Neural progenitor cell (in vitro differentiated cells): Measurements from ENCODE around the gene NOMO2. TPM values are rescaled to one million over a fixed set of nuclear protein-coding genes. Genes with fewer than 3 reads are reported as not detected.
"Not testable (repeated sequence)": the region's sequence is repeated elsewhere in the genome, so short reads cannot be mapped to it uniquely, and the experiment has no call there.

Experiments
- DNase-seq: peaks from one replicate; pipeline ENCODE4 v3.0.0-alpha.2; 2016; ENCODE audit warnings: low spot score
- H2AFZ ChIP-seq: fragments of 200-600 bp; sonication (generic); replicated peaks from 2 replicates; pipeline ENCODE4 v1.6.1; 2016; ENCODE audit warnings: antibody characterized with exemption
- H3F3A ChIP-seq: fragments of 200-600 bp; sonication (generic); 2 replicates; pipeline ENCODE4 v1.6.1; 2016; ENCODE audit warnings: antibody characterized with exemption, low read depth
- H3K27ac ChIP-seq: fragments of 200-600 bp; sonication (generic); 2 replicates; pipeline ENCODE4 v1.5.1; 2016; ENCODE audit warnings: mild to moderate bottlenecking
- H3K27me3 ChIP-seq: fragments of 200-600 bp; sonication (generic); 2 replicates; pipeline ENCODE4 v1.6.1; 2016; ENCODE audit warnings: mild to moderate bottlenecking, moderate library complexity
- H3K36me3 ChIP-seq: fragments of 200-600 bp; sonication (generic); 2 replicates; pipeline ENCODE4 v1.5.1; 2016
- H3K4me1 ChIP-seq: fragments of 200-600 bp; sonication (generic); 2 replicates; pipeline ENCODE4 v1.6.1; 2016; ENCODE audit warnings: mixed run types
- H3K4me2 ChIP-seq: fragments of 200-600 bp; sonication (generic); 2 replicates; pipeline ENCODE4 v1.6.1; 2016
- H3K4me3 ChIP-seq: fragments of 200-600 bp; sonication (generic); 2 replicates; pipeline ENCODE4 v1.5.1; 2016
- H3K79me2 ChIP-seq: fragments of 200-600 bp; sonication (generic); 2 replicates; pipeline ENCODE4 v1.6.1; 2016; ENCODE audit warnings: low read depth
- H3K9ac ChIP-seq: fragments of 200-600 bp; sonication (generic); 2 replicates; pipeline ENCODE4 v1.6.1; 2016
- H3K9me3 ChIP-seq: fragments of 200-600 bp; sonication (generic); 2 replicates; pipeline ENCODE4 v1.5.1; 2016; ENCODE audit warnings: low read depth
- H4K20me1 ChIP-seq: fragments of 200-600 bp; sonication (generic); 2 replicates; pipeline ENCODE4 v1.6.1; 2016; ENCODE audit warnings: low read depth
- H3K27ac Mint-ChIP-seq: 3 replicates; pipeline ENCODE4 v1.8.0; 2021; ENCODE audit warnings: mixed read lengths
- H3K27me3 Mint-ChIP-seq: 2 replicates; pipeline ENCODE4 v1.8.0; 2022; ENCODE audit warnings: low read depth, mild to moderate bottlenecking, inconsistent platforms, moderate library complexity, mixed read lengths; ENCODE audit not compliant: insufficient read depth
- H3K36me3 Mint-ChIP-seq: 3 replicates; pipeline ENCODE4 v1.8.0; 2021; ENCODE audit warnings: mixed read lengths
- H3K4me1 Mint-ChIP-seq: 3 replicates; pipeline ENCODE4 v1.8.0; 2021; ENCODE audit warnings: mixed read lengths
- H3K4me3 Mint-ChIP-seq: 3 replicates; pipeline ENCODE4 v1.8.0; 2021; ENCODE audit warnings: mild to moderate bottlenecking, moderate library complexity, mixed read lengths
- H3K9me3 Mint-ChIP-seq: 3 replicates; pipeline ENCODE4 v1.8.0; 2020; ENCODE audit warnings: mixed read lengths
- CTCF ChIP-seq: fragments of 200-600 bp; sonication (generic); IDR thresholded peaks from 2 replicates; pipeline ENCODE4 v1.5.1; 2017; ENCODE audit warnings: antibody characterized with exemption, mild to moderate bottlenecking
- EZH2 ChIP-seq: fragments of 200-600 bp; sonication (generic); IDR thresholded peaks from 2 replicates; pipeline ENCODE4 v1.6.1; 2017; ENCODE audit warnings: antibody characterized with exemption, mild to moderate bottlenecking, moderate library complexity
- EZH2phosphoT487 ChIP-seq: fragments of 200-600 bp; sonication (generic); IDR thresholded peaks from 2 replicates; pipeline ENCODE4 v1.6.1; 2017; ENCODE audit warnings: antibody characterized with exemption
- total RNA-seq: library from RNA; depleted of rRNA; stranded (reverse); fragments of >200 nt; gene quantifications from 2 replicates; pipeline ENCODE4 v1.2.3, GENCODE V29; 2015; ENCODE audit warnings: low replicate concordance

Gene NOMO2
- total RNA-seq, 1 donor from 2014 or later = 52.2 TPM

- H3K4me1 ChIP-seq, H3K9ac ChIP-seq, H2AFZ ChIP-seq, H3K4me3 ChIP-seq, H3K36me3 ChIP-seq, H3K36me3 Mint-ChIP-seq, H3K79me2 ChIP-seq, DNase-seq, H3K4me1 Mint-ChIP-seq, H3K9me3 Mint-ChIP-seq, H3K4me2 ChIP-seq, H3K27ac Mint-ChIP-seq, H3K4me3 Mint-ChIP-seq, H3K27me3 Mint-ChIP-seq, H3K9me3 ChIP-seq, H3F3A ChIP-seq, H4K20me1 ChIP-seq, H3K27me3 ChIP-seq, H3K27ac ChIP-seq: not testable (repeated sequence)
Measured at GRCh38 chr16:18586560-18587540, 25.0 kb upstream of the NOMO2 start.

- not testable (repeated sequence) for DNase-seq, H3F3A ChIP-seq, H3K4me3 ChIP-seq, H3K36me3 Mint-ChIP-seq, H3K9me3 ChIP-seq, H3K4me1 ChIP-seq, H3K27ac ChIP-seq, H3K27ac Mint-ChIP-seq, H3K9ac ChIP-seq, H3K27me3 ChIP-seq, H3K4me1 Mint-ChIP-seq, H3K27me3 Mint-ChIP-seq, H3K36me3 ChIP-seq, H3K4me3 Mint-ChIP-seq, H3K79me2 ChIP-seq, H3K4me2 ChIP-seq, H3K9me3 Mint-ChIP-seq, H4K20me1 ChIP-seq, H2AFZ ChIP-seq
Measured at GRCh38 chr16:18585789-18586188, 23.9 kb upstream of the NOMO2 start.

GRCh38 chr16:18582902-18583301 is 21.0 kb upstream of the NOMO2 start:
- no peaks in the 10 kb centered on the region for H3K9me3 Mint-ChIP-seq
- Histone ChIP-seq H3K9ac (no peak overlapping the region), H3K4me1 (no peaks in the 10 kb centered on the region), H3K27ac (no peak overlapping the region), H3K27me3 (no peaks in the 10 kb centered on the region), H3K79me2 (no peaks in the 10 kb centered on the region), H3K4me3 (no peak overlapping the region), H4K20me1 (no peaks in the 10 kb centered on the region), H3K9me3 (no peaks in the 10 kb centered on the region), H3K36me3 (no peaks in the 10 kb centered on the region), H3F3A (no peaks in the 10 kb centered on the region), H3K4me2 (no peak overlapping the region), H2AFZ (no peak overlapping the region)
- TF ChIP-seq CTCF = no peak
- TF ChIP-seq EZH2 = no peak
- no peak for TF ChIP-seq EZH2phosphoT487
- no peaks in the 10 kb centered on the region for H3K36me3 Mint-ChIP-seq
- no peak overlapping the region for H3K27ac Mint-ChIP-seq
- H3K4me1 Mint-ChIP-seq = no peaks in the 10 kb centered on the region
- H3K4me3 Mint-ChIP-seq = no peak overlapping the region
- H3K27me3 Mint-ChIP-seq = no peaks in the 10 kb centered on the region
- DNase-seq = no peak

- not testable (repeated sequence) for H3K4me2 ChIP-seq, DNase-seq, H3K9me3 ChIP-seq, H4K20me1 ChIP-seq, H3K27me3 Mint-ChIP-seq, H3K36me3 ChIP-seq, H2AFZ ChIP-seq, H3K9ac ChIP-seq, H3K9me3 Mint-ChIP-seq, H3K4me3 ChIP-seq, H3K27ac ChIP-seq, H3F3A ChIP-seq, H3K4me3 Mint-ChIP-seq, H3K4me1 ChIP-seq, H3K4me1 Mint-ChIP-seq, H3K79me2 ChIP-seq, H3K27me3 ChIP-seq, H3K27ac Mint-ChIP-seq, H3K36me3 Mint-ChIP-seq
Measured at GRCh38 chr16:18580396-18580795, 18.5 kb upstream of the NOMO2 start.

- not testable (repeated sequence) for H3K9me3 ChIP-seq, H3K36me3 Mint-ChIP-seq, H2AFZ ChIP-seq, H3K4me1 ChIP-seq, H3K4me3 ChIP-seq, H3K4me1 Mint-ChIP-seq, H3K27me3 Mint-ChIP-seq, H3K9me3 Mint-ChIP-seq, DNase-seq, H3K27ac Mint-ChIP-seq, H4K20me1 ChIP-seq, H3K4me3 Mint-ChIP-seq, H3K9ac ChIP-seq, H3K27me3 ChIP-seq, H3K79me2 ChIP-seq, H3K27ac ChIP-seq, H3K36me3 ChIP-seq, H3F3A ChIP-seq, H3K4me2 ChIP-seq
Measured at GRCh38 chr16:18579261-18579660, 17.4 kb upstream of the NOMO2 start.

- not testable (repeated sequence) for H3K4me1 Mint-ChIP-seq, H3K27me3 Mint-ChIP-seq, H3K4me2 ChIP-seq, H3K36me3 ChIP-seq, H2AFZ ChIP-seq, H4K20me1 ChIP-seq, DNase-seq, H3K27ac ChIP-seq, H3K4me1 ChIP-seq, H3K79me2 ChIP-seq, H3K9me3 Mint-ChIP-seq, H3K36me3 Mint-ChIP-seq, H3K27me3 ChIP-seq, H3K9me3 ChIP-seq, H3K27ac Mint-ChIP-seq, H3F3A ChIP-seq, H3K4me3 Mint-ChIP-seq, H3K4me3 ChIP-seq, H3K9ac ChIP-seq
Measured at GRCh38 chr16:18577942-18578341, 16.0 kb upstream of the NOMO2 start.

GRCh38 chr16:18575945-18576344 is 14.0 kb upstream of the NOMO2 start:
- H3K27me3 Mint-ChIP-seq, H3K36me3 Mint-ChIP-seq, DNase-seq, H3K4me2 ChIP-seq, H3F3A ChIP-seq, H4K20me1 ChIP-seq, H3K4me1 Mint-ChIP-seq, H3K79me2 ChIP-seq, H3K4me3 ChIP-seq, H3K27me3 ChIP-seq, H3K9me3 Mint-ChIP-seq, H3K4me1 ChIP-seq, H3K36me3 ChIP-seq, H3K27ac Mint-ChIP-seq, H3K9me3 ChIP-seq, H2AFZ ChIP-seq, H3K4me3 Mint-ChIP-seq, H3K9ac ChIP-seq, H3K27ac ChIP-seq: not testable (repeated sequence)
